ENCODE measurements around the gene LHX2.

- TF ChIP-seq CTCF (IDR thresholded peaks at IDR 0.05; ENCODE audit: low read depth, low read length) (no peak), EZH2phosphoT487 (IDR thresholded peaks at IDR 0.05; ENCODE audit: low read depth) (no peak)
These were observed 12.5 kb downstream of the LHX2 start for GRCh38 chr9:124024107-124024506.

All from OCI-LY3 (cell line).